Lower lobe of right lung (tissue), 2 donors: ENCODE results near the gene MAEL. TPM values are rescaled to one million over a fixed set of nuclear protein-coding genes. Genes with fewer than 3 reads are reported as not detected.
A peak's percentile ranks its signal among the peaks of the same experiment; 100 is the strongest.

ENCODE experiments used
- ATAC-seq, 2 donors: fragments of 200-7000 bp; cut with Tn5 transposase; one replicate each; pipeline ENCODE4 v1.9.1; 2020 to 2022; ENCODE audit warnings: mild to moderate bottlenecking in 2 of 2, moderate library complexity in 2 of 2
- DNase-seq: peaks from one replicate; pipeline ENCODE4 v3.0.0-alpha.2; 2020
- H3K27ac ChIP-seq: fragments of 200-600 bp; one replicate; pipeline ENCODE4 v1.8.0; 2022
- H3K27me3 ChIP-seq: fragments of 200-600 bp; one replicate; pipeline ENCODE4 v1.8.0; 2022; ENCODE audit warnings: low read depth
- H3K36me3 ChIP-seq: fragments of 200-600 bp; one replicate; pipeline ENCODE4 v1.8.0; 2022; ENCODE audit warnings: mild to moderate bottlenecking
- H3K4me1 ChIP-seq: fragments of 200-600 bp; one replicate; pipeline ENCODE4 v1.8.0; 2022
- H3K4me3 ChIP-seq: fragments of 200-600 bp; one replicate; pipeline ENCODE4 v1.8.0; 2022; ENCODE audit warnings: mild to moderate bottlenecking
- H3K9me3 ChIP-seq: fragments of 200-600 bp; one replicate; pipeline ENCODE4 v1.8.0; 2022
- CTCF ChIP-seq: fragments of 200-600 bp; IDR thresholded peaks from one replicate; pipeline ENCODE4 v1.8.0; 2022; ENCODE audit warnings: antibody characterized with exemption, mild to moderate bottlenecking
- intact Hi-C: fragments of 100-400 bp; cut with DNase I; formaldehyde crosslinking; loops from one replicate; pipeline ENCODE4 v1.11.0; 2022
- long read RNA-seq: library from polyadenylated mRNA; unstranded; transcript quantifications from one replicate; pipeline ENCODE4 v2.0.0, GENCODE V29; 2021
- total RNA-seq: library from RNA; stranded (reverse); fragmentation: NEBNext Ultra II Directional; extraction: Animal tissue kit (Norgen Biotek cat#: 25700); gene quantifications from one replicate; pipeline ENCODE4 v1.2.1, GENCODE V29; 2021
- donor health status: DM: no; HTN: yes; CAD: no; lungs with severe emphysema.

MAEL gene
- total RNA-seq: not detected
- long read RNA-seq: 0 reads

GRCh38 chr1:166988974-166989515 is at the start of gene MAEL:
TSS of gene MAEL (plus strand) at chr1:166989280. CDS start at chr1:166989353, 73 bp downstream.
- no peaks in the 10 kb centered on the region for H3K27me3 ChIP-seq
- H3K27ac ChIP-seq: no peak within 1 kb of the TSS
- intact Hi-C loops: no loop called here
- H3K4me3 ChIP-seq: no peak within 1 kb of the TSS
- TF ChIP-seq CTCF: no peak
- no peak for ATAC-seq
- no peaks in the 10 kb centered on the region for H3K4me1 ChIP-seq
- DNase-seq: no peak
- H3K36me3 ChIP-seq: no peaks in the 10 kb centered on the region
- H3K9me3 ChIP-seq: no peaks in the 10 kb centered on the region

GRCh38 chr1:166939741-166940375 is 49.2 kb upstream of the MAEL start:
- Histone ChIP-seq H3K4me1 (no peaks in the 10 kb centered on the region), H3K9me3 (no peaks in the 10 kb centered on the region), H3K36me3 (no peaks in the 10 kb centered on the region), H3K27me3 (no peaks in the 10 kb centered on the region), H3K27ac (no peak overlapping the region), H3K4me3 (no peak overlapping the region)
- no peak for TF ChIP-seq CTCF
- ATAC-seq (no peak), DNase-seq (no peak)
- intact Hi-C loops: no loop called here

- TF ChIP-seq CTCF: no peak
- H3K4me1 ChIP-seq: no peaks in the 10 kb centered on the region
- H3K9me3 ChIP-seq: no peaks in the 10 kb centered on the region
- intact Hi-C loops: no loop called here
- no peak overlapping the region for H3K27ac ChIP-seq
- no peak overlapping the region for H3K4me3 ChIP-seq
- DNase-seq (no peak), ATAC-seq (no peak)
- H3K27me3 ChIP-seq: peaks cover 25% of the 10 kb centered on the region
- H3K36me3 ChIP-seq: no peaks in the 10 kb centered on the region
Observed at GRCh38 chr1:166944186-166944967, 44.7 kb upstream of the MAEL start.

- Histone ChIP-seq H3K27me3 (peaks cover 25% of the 10 kb centered on the region), H3K36me3 (no peaks in the 10 kb centered on the region), H3K27ac (no peak overlapping the region), H3K9me3 (no peaks in the 10 kb centered on the region), H3K4me3 (peak overlapping the region; percentile 27), H3K4me1 (no peaks in the 10 kb centered on the region)
- peak; percentile 55 to 57 for ATAC-seq
- peak; percentile 43 for DNase-seq
- no peak for TF ChIP-seq CTCF
- intact Hi-C loops: no loop called here
Observed at GRCh38 chr1:166947398-166948043, 41.6 kb upstream of the MAEL start.

GRCh38 chr1:166948856-166949350 is 40.2 kb upstream of the MAEL start:
- Histone ChIP-seq H3K4me3 (no peak overlapping the region), H3K27me3 (peaks cover 25% of the 10 kb centered on the region)
- intact Hi-C loops: no loop called here

More at GRCh38 chr1:166948856-166949350, 40.2 kb upstream of the MAEL start:
- H3K36me3 ChIP-seq: no peaks in the 10 kb centered on the region
- H3K27ac ChIP-seq: no peak overlapping the region
- ATAC-seq (no peak), DNase-seq (no peak)
- no peaks in the 10 kb centered on the region for H3K4me1 ChIP-seq
- TF ChIP-seq CTCF: no peak
- H3K9me3 ChIP-seq: no peaks in the 10 kb centered on the region
